22Rv1 (cell line): Measurements from ENCODE around the gene ADORA1.

Experiments used
- CTCF ChIP-seq: fragments of 450-650 bp; IDR thresholded peaks from 2 replicates; pipeline ENCODE4 v1.5.1; 2017; ENCODE audit warnings: mild to moderate bottlenecking
- ZFX ChIP-seq: fragments of 450-650 bp; IDR thresholded peaks from 2 replicates; pipeline ENCODE4 v1.6.1; 2017; ENCODE audit warnings: antibody characterized with exemption, borderline replicate concordance

GRCh38 chr1:203099805-203100515 is 27.6 kb upstream of the ADORA1 start:
- TF ChIP-seq CTCF: no peak
- no peak for TF ChIP-seq ZFX
